Panc1 (cell line): ENCODE results near the gene SEPTIN5. TPM values are rescaled to one million over a fixed set of nuclear protein-coding genes. Genes with fewer than 3 reads are reported as not detected.
A peak's percentile ranks its signal among the peaks of the same experiment; 100 is the strongest.

Experiments
- ATAC-seq: fragments of 200-7000 bp; cut with Tn5 transposase; 2 replicates; pipeline ENCODE4 v1.9.1; 2020; ENCODE audit warnings: mild to moderate bottlenecking, moderate library complexity
- BruUV-seq: library from RNA; stranded (reverse); fragments of 400-500 nt; replicated peaks from 2 replicates; lab custom pipeline; 2021; lab: Mats Ljungman, UMichigan
- CTCF ChIA-PET: fragments of 300-600 bp; sonication (Branson Sonifier 250); formaldehyde crosslinking; loops from one replicate; lab custom pipeline; 2022; ENCODE audit warnings: antibody characterized with exemption; lab: Charles Lee
- POLR2A ChIA-PET: fragments of 300-600 bp; sonication (Branson Sonifier 250); formaldehyde crosslinking; loops from one replicate; lab custom pipeline; 2022; ENCODE audit warnings: antibody characterized with exemption; lab: Charles Lee
- DNase-seq: peaks from one replicate; pipeline ENCODE4 v3.0.0-alpha.2; 2010; ENCODE audit warnings: low read depth, low spot score
- H3K27ac ChIP-seq: 2 replicates; pipeline ENCODE4 v1.5.1; 2011; ENCODE audit warnings: mild to moderate bottlenecking, low read length, inconsistent platforms
- H3K27me3 ChIP-seq: fragments of 200-500 bp; sonication (Bioruptor generic); 2 replicates; pipeline ENCODE4 v1.6.0; 2014; ENCODE audit warnings: low read length, inconsistent platforms; ENCODE audit not compliant: control insufficient read depth, insufficient read depth
- H3K36me3 ChIP-seq: fragments of 200-500 bp; sonication (Bioruptor generic); 2 replicates; pipeline ENCODE4 v1.5.1; 2014; ENCODE audit warnings: inconsistent platforms, mild to moderate bottlenecking, low read length, moderate library complexity; ENCODE audit not compliant: control insufficient read depth, insufficient read depth
- H3K4me1 ChIP-seq: 2 replicates; pipeline ENCODE4 v1.5.1; 2011; ENCODE audit warnings: inconsistent platforms, mild to moderate bottlenecking, low read length, moderate library complexity; ENCODE audit not compliant: control insufficient read depth, insufficient read depth
- H3K4me3 ChIP-seq, 2 experiments: 2 replicates each; pipeline ENCODE4 v1.5.1; 2011 to 2012; ENCODE audit warnings: low read depth in 2 of 2, low read length in 2 of 2, mild to moderate bottlenecking in 2 of 2, inconsistent platforms in 1 of 2, moderate library complexity in 1 of 2
- H3K9me3 ChIP-seq: fragments of 200-500 bp; sonication (Bioruptor generic); 2 replicates; pipeline ENCODE4 v1.5.1; 2014; ENCODE audit warnings: low read depth, mild to moderate bottlenecking, inconsistent platforms, low read length, moderate library complexity; ENCODE audit not compliant: control insufficient read depth, insufficient read depth
- CTCF ChIP-seq: fragments of 450-650 bp; IDR thresholded peaks from 2 replicates; pipeline ENCODE4 v1.5.1; 2017; ENCODE audit warnings: mild to moderate bottlenecking
- POLR2AphosphoS5 ChIP-seq: IDR thresholded peaks from 2 replicates; pipeline ENCODE4 v1.6.1; 2012; ENCODE audit warnings: mild to moderate bottlenecking, low read depth, low read length, moderate library complexity
- REST ChIP-seq, 2 experiments: IDR thresholded peaks; 2 replicates each; pipeline ENCODE4 v1.6.1; 2011 to 2012; ENCODE audit warnings: low read depth in 2 of 2, control low read depth in 1 of 2, low read length in 1 of 2, mild to moderate bottlenecking in 1 of 2, moderate library complexity in 1 of 2; ENCODE audit not compliant: insufficient read depth in 1 of 2
- SIN3A ChIP-seq: IDR thresholded peaks from 2 replicates; pipeline ENCODE4 v1.6.1; 2012; ENCODE audit warnings: low read depth, mild to moderate bottlenecking, low read length, moderate library complexity, borderline replicate concordance; ENCODE audit not compliant: insufficient read depth
- TCF7L2 ChIP-seq: IDR thresholded peaks from 2 replicates; pipeline ENCODE4 v1.6.1; 2011; ENCODE audit warnings: mild to moderate bottlenecking, low read depth, low read length, inconsistent platforms
- in situ Hi-C: cut with HindIII; loops from 2 replicates; pipeline ENCODE4 v1.10.0; 2016; ENCODE audit warnings: low sequenced_read_pairs, low pct_unique_long_range_greater_than_20kb
- intact Hi-C: fragments of 100-400 bp; cut with micrococcal nuclease; formaldehyde crosslinking; loops from one replicate; pipeline ENCODE4 v1.10.0; 2022; ENCODE audit not compliant: unreplicated experiment
- total RNA-seq: library from RNA; stranded (reverse); gene quantifications from one replicate; pipeline ENCODE4 v1.2.1, GENCODE V29; 2021; ENCODE audit not compliant: unreplicated experiment

Gene SEPTIN5
- total RNA-seq, 1 experiment from 2014 or later: 17.2 TPM

- H3K9me3 ChIP-seq: no peaks in the 10 kb centered on the region
- ATAC-seq (no peak), DNase-seq (no peak)
- no peak overlapping the region for H3K27ac ChIP-seq
- POLR2A ChIA-PET: interaction anchor here (0.5 kb wide), 1 partner anchor 80 kb away, joined by 7 read pairs; no protein-coding TSS in a partner anchor
- TSS peak; percentile 63 for BruUV-seq
- 0 out of 2 replicates have a peak, but pooled peaks cover 3% of the 10 kb centered on the region for H3K4me1 ChIP-seq
- H3K27me3 ChIP-seq: no peaks in the 10 kb centered on the region
- no peak for TF ChIP-seq SIN3A
- no peak for TF ChIP-seq TCF7L2
- no peak overlapping the region for H3K4me3 ChIP-seq
- in situ Hi-C loops (no loop called here), intact Hi-C loops (no loop called here)
- no peaks in the 10 kb centered on the region for H3K36me3 ChIP-seq
- CTCF ChIA-PET: interaction anchor here (0.5 to 1.4 kb wide), 2 partner anchors 10 to 366 kb away, joined by 3 to 4 read pairs; no protein-coding TSS in a partner anchor
Measured at GRCh38 chr22:19720150-19720827, 6.0 kb downstream of the SEPTIN5 start.

GRCh38 chr22:19720999-19721329 is 6.7 kb downstream of the SEPTIN5 start:
- no peak for DNase-seq
- H3K4me1 ChIP-seq: 0 out of 2 replicates have a peak, but pooled peaks cover 3% of the 10 kb centered on the region
- no peak for ATAC-seq
- no TSS peak for BruUV-seq
- no peaks in the 10 kb centered on the region for H3K9me3 ChIP-seq
- H3K4me3 ChIP-seq: no peak overlapping the region
- intact Hi-C loops: no loop called here
- in situ Hi-C loops: no loop called here
- no peaks in the 10 kb centered on the region for H3K27me3 ChIP-seq
- ChIA-PET POLR2A (no interaction called here), CTCF (interaction anchor here (1.4 kb wide), 1 partner anchor 9 kb away, joined by 4 read pairs; no protein-coding TSS in a partner anchor)
- no peak for TF ChIP-seq REST (IDR thresholded peaks at IDR 0.05; ENCODE audit: insufficient read depth in 1 of 2, low read depth in 2 of 2, low read length in 1 of 2)
- TF ChIP-seq TCF7L2: no peak
- no peak for TF ChIP-seq SIN3A
- no peak for TF ChIP-seq CTCF
- TF ChIP-seq POLR2AphosphoS5: no peak
- no peaks in the 10 kb centered on the region for H3K36me3 ChIP-seq
- no peak overlapping the region for H3K27ac ChIP-seq
